ENCODE data around the gene NTM. TPM values are rescaled to one million over a fixed set of nuclear protein-coding genes. Genes with fewer than 3 reads are reported as not detected.

Gene NTM
- total and polyA plus RNA-seq, 2 experiments from 2014 or later, result 25.9 to 49.0 TPM

DNA sequence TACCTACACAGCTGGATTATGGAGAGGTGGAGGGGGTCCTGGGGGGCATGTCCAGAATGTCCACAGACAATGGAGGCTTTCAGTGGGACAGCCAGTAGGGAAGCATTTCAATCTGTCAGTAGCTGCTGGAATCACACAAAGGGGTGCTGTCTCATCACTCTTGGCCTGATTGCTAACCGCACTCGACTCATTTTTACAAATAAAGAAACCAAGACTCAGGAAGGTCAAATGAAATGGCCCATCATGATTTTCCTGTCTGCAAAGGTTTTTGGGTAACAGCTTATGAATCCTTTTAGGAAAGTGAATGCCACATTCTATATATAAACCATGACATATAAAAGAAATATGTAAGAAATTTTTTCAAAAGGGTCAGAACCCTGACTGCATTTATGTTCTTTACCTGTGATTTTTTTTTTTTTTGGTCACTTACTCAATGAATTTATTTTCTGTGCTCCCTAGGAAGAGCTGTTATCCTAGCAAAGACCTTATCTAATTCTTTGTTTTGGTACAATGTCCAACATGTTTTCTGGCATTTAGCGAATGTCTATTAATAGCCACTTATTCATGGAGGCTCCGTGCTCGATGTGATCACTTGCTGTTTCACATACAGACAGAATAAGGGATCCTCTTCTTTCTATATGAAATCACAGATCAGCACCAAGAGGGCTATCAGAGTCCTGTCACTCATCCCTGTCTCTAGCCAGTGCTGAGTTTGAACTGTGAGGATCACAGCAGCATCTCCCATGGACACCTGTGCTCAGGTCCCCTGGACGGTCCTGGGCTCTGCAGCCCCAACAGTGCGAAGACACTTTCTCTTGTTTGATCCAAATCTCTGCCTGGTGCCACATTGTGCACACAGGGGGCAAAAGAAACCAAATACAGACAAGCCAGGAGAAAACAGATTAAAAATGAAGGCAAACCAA lies 979.7 kb downstream of the NTM start:
- Histone ChIP-seq H3F3A (ENCODE audit: insufficient read depth) (no peaks in the 10 kb centered on the region), H3K27ac (no peak overlapping the region), H3K4me1 (ENCODE audit: insufficient read depth) (no peaks in the 10 kb centered on the region), H3K9me2 (ENCODE audit: insufficient read depth) (no peaks in the 10 kb centered on the region), H3K27me3 (replicated peaks; ENCODE audit: insufficient read depth) (peaks cover 37% of the 10 kb centered on the region), H2AFZ (no peak overlapping the region), H4K20me1 (ENCODE audit: insufficient read depth) (no peaks in the 10 kb centered on the region), H3K4me2 (ENCODE audit: unreplicated experiment) (no peak overlapping the region), H3K79me2 (ENCODE audit: insufficient read depth) (no peaks in the 10 kb centered on the region), H3K9ac (no peak overlapping the region), H3K4me3 (no peak overlapping the region), H3K36me3 (ENCODE audit: low read depth) (no peaks in the 10 kb centered on the region), H3K9me3 (ENCODE audit: low read depth) (no peaks in the 10 kb centered on the region)
- TF ChIP-seq EZH2 (IDR thresholded peaks at IDR 0.05; ENCODE audit: insufficient read depth, poor library complexity, severe bottlenecking), result no peak
- no peak for TF ChIP-seq EZH2phosphoT487 (IDR thresholded peaks at IDR 0.05; ENCODE audit: insufficient read depth, low read depth)
- in situ Hi-C loops (cut with MboI), result no loop called here
- WGBS, 2 experiments (ENCODE audit: low coverage in 1 of 2, low lambda C conversion rate in 2 of 2, missing lambda C conversion rate in 2 of 2), result 65% methylated on average over 7 of the region's 7 CpGs
- DNase-seq, result no peak

DNA sequence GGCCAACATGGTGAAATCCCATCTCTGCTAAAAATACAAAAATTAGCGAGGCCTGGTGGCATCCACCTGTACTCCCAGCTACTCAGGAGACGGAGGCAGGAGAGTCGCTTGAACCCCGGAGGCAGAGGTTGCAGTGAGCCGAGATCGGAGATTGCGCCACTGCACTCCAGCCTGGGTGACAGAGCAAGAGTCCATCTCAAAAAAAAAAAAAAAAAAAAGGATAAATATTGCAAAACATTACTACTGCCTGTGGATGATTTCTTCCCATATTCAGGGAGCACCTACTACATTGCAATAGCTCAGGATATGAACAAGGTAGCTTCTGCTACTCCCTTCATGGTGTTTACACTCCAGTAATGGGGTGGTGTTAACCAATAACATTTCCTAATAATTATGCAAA lies 980.6 kb downstream of the NTM start:
- TF ChIP-seq EZH2 (IDR thresholded peaks at IDR 0.05; ENCODE audit: insufficient read depth, poor library complexity, severe bottlenecking) (no peak), EZH2phosphoT487 (IDR thresholded peaks at IDR 0.05; ENCODE audit: insufficient read depth, low read depth) (no peak)
- no peaks in the 10 kb centered on the region for H3K36me3 ChIP-seq (ENCODE audit: low read depth)
- H4K20me1 ChIP-seq (ENCODE audit: insufficient read depth), result no peaks in the 10 kb centered on the region
- no peaks in the 10 kb centered on the region for H3K9me3 ChIP-seq (ENCODE audit: low read depth)
- DNase-seq, result no peak
- 71 to 81% methylated on average over 7 of the region's 7 CpGs for WGBS, 2 experiments (ENCODE audit: low coverage in 1 of 2, low lambda C conversion rate in 2 of 2, missing lambda C conversion rate in 2 of 2)
- no peak overlapping the region for H3K4me3 ChIP-seq
- H3K9me2 ChIP-seq (ENCODE audit: insufficient read depth), result no peaks in the 10 kb centered on the region
- no peak overlapping the region for H2AFZ ChIP-seq
- H3K79me2 ChIP-seq (ENCODE audit: insufficient read depth), result no peaks in the 10 kb centered on the region
- H3F3A ChIP-seq (ENCODE audit: insufficient read depth), result no peaks in the 10 kb centered on the region
- H3K27ac ChIP-seq, result no peak overlapping the region
- H3K4me1 ChIP-seq (ENCODE audit: insufficient read depth), result no peaks in the 10 kb centered on the region
- H3K4me2 ChIP-seq (ENCODE audit: unreplicated experiment), result no peak overlapping the region
- in situ Hi-C loops (cut with MboI), result no loop called here
- peaks cover 39% of the 10 kb centered on the region for H3K27me3 ChIP-seq (replicated peaks; ENCODE audit: insufficient read depth)
- no peak overlapping the region for H3K9ac ChIP-seq

DNA sequence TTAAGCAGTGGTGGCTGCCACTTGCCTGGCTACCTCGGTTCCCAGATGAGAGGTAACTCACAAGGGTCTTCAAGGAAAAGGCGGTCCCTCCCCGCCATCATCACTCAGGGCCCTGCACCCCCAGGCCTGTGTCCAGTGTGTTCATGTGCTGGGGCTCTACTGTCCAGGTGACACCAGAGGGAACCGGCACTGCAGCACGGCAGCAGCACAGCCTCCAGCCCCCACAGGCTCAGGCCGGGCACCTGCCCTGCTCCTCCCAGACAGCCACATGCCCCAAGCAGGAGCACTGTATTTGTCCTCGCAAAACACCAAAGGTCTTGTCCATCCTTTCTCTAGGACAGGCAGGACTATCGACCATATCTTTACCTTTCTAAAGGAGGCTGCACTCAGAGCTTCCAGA lies 982.1 kb downstream of the NTM start:
- TF ChIP-seq EZH2 (IDR thresholded peaks at IDR 0.05; ENCODE audit: insufficient read depth, poor library complexity, severe bottlenecking) (no peak), EZH2phosphoT487 (IDR thresholded peaks at IDR 0.05; ENCODE audit: insufficient read depth, low read depth) (no peak)
- H3K27me3 ChIP-seq (replicated peaks; ENCODE audit: insufficient read depth), result peaks cover 37% of the 10 kb centered on the region
- no peaks in the 10 kb centered on the region for H3K9me3 ChIP-seq (ENCODE audit: low read depth)
- no peak overlapping the region for H3K9ac ChIP-seq
- H3K27ac ChIP-seq, result no peak overlapping the region
- WGBS, 2 experiments (ENCODE audit: low coverage in 1 of 2, low lambda C conversion rate in 2 of 2, missing lambda C conversion rate in 2 of 2), result 54 to 61% methylated on average over 7 to 8 of the region's 8 CpGs
- no peaks in the 10 kb centered on the region for H3K36me3 ChIP-seq (ENCODE audit: low read depth)
- H3K79me2 ChIP-seq (ENCODE audit: insufficient read depth), result no peaks in the 10 kb centered on the region
- no peak overlapping the region for H3K4me3 ChIP-seq
- no peak overlapping the region for H2AFZ ChIP-seq
- no peaks in the 10 kb centered on the region for H3K9me2 ChIP-seq (ENCODE audit: insufficient read depth)
- no peak overlapping the region for H3K4me2 ChIP-seq (ENCODE audit: unreplicated experiment)
- no peaks in the 10 kb centered on the region for H3K4me1 ChIP-seq (ENCODE audit: insufficient read depth)
- no peak for DNase-seq
- in situ Hi-C loops (cut with MboI), result no loop called here
- H4K20me1 ChIP-seq (ENCODE audit: insufficient read depth), result no peaks in the 10 kb centered on the region
- no peaks in the 10 kb centered on the region for H3F3A ChIP-seq (ENCODE audit: insufficient read depth)

DNA sequence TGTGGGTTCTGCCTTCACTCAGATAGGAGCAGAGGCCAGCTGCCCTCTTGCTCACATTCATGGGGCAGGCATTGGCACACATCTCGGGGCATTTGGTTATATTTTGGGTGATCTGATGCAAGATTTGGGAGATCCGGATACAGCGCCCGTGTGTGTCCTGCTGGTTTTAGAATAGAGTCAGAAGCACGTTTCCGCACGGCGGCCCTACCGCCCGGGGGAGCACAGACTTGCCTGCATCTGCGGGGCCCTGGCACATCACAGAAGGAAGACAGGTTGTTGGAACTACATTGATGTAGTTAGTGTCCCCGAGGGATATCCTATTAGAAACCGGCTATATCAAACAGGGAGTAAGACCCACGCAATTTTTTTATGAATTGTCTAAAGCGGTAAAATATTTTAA lies 982.8 kb downstream of the NTM start:
- Histone ChIP-seq H3K9me3 (ENCODE audit: low read depth) (no peaks in the 10 kb centered on the region), H3K9me2 (ENCODE audit: insufficient read depth) (no peaks in the 10 kb centered on the region), H3K9ac (no peak overlapping the region), H3K4me3 (no peak overlapping the region), H3F3A (ENCODE audit: insufficient read depth) (no peaks in the 10 kb centered on the region), H4K20me1 (ENCODE audit: insufficient read depth) (no peaks in the 10 kb centered on the region), H2AFZ (no peak overlapping the region), H3K4me2 (ENCODE audit: unreplicated experiment) (no peak overlapping the region), H3K27me3 (replicated peaks; ENCODE audit: insufficient read depth) (peaks cover 36% of the 10 kb centered on the region), H3K36me3 (ENCODE audit: low read depth) (no peaks in the 10 kb centered on the region), H3K79me2 (ENCODE audit: insufficient read depth) (no peaks in the 10 kb centered on the region), H3K27ac (no peak overlapping the region), H3K4me1 (ENCODE audit: insufficient read depth) (no peaks in the 10 kb centered on the region)
- TF ChIP-seq EZH2 (IDR thresholded peaks at IDR 0.05; ENCODE audit: insufficient read depth, poor library complexity, severe bottlenecking) (no peak), EZH2phosphoT487 (IDR thresholded peaks at IDR 0.05; ENCODE audit: insufficient read depth, low read depth) (no peak)
- in situ Hi-C loops (cut with MboI), result no loop called here
- 65 to 71% methylated on average over 15 of the region's 15 CpGs for WGBS, 2 experiments (ENCODE audit: low coverage in 1 of 2, low lambda C conversion rate in 2 of 2, missing lambda C conversion rate in 2 of 2)
- no peak for DNase-seq

Measured in GM23248 (cell line).